ENCODE results near the gene EIF4H. TPM values are rescaled to one million over a fixed set of nuclear protein-coding genes. Genes with fewer than 3 reads are reported as not detected.

Gene EIF4H
- total and polyA plus RNA-seq, 2 experiments from 2014 or later = 228 to 305 TPM

DNA sequence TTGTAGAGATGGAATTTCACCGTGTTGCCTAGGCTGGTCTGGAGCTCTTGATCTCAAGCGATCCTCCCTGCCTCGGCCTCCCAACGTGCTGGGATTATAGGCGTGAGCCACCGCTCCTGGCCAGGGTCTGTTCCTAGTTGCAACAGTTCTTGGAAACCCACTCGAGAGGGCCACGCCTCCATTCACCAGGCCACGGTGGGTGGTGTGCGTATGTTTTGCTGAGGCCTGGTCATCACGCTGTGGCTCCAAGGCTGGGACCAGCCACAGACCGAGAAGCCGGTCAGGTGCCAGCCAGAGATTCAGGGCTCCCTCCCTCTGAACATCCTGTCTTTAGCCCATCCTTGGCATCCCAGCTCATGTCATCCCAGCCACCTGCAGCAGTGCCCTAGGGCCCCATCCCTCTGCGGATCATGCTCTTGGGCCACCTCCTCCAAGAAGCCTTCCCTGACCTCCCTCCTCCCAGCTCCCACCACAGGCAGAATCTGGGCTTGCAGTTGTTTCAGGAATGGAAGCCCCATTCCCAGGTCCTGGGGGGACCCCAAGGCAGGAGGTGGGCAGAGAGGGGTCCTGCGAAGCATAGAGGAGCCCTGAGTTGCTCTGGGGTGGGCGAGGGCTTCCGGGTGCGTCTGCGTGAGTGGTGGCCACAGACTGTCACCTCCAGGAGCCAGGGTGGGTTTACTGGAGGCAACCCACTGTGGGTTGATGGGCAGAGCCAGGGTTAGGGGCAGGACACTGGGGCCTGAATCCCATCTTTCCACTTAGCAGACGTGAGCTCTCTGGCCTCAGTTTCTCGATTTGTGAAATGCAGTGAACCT is 40.9 kb downstream of the EIF4H start:
- Histone ChIP-seq H3F3A (ENCODE audit: insufficient read depth) (no peaks in the 10 kb centered on the region), H4K20me1 (ENCODE audit: insufficient read depth) (no peaks in the 10 kb centered on the region), H3K4me1 (ENCODE audit: insufficient read depth) (peaks cover 7% of the 10 kb centered on the region; the same call in 1 of the 2 replicates), H3K79me2 (ENCODE audit: insufficient read depth) (no peaks in the 10 kb centered on the region), H2AFZ (no peak overlapping the region), H3K4me3 (no peak overlapping the region), H3K36me3 (ENCODE audit: low read depth) (no peaks in the 10 kb centered on the region), H3K27ac (no peak overlapping the region), H3K9ac (no peak overlapping the region), H3K4me2 (ENCODE audit: unreplicated experiment) (no peak overlapping the region), H3K9me3 (ENCODE audit: low read depth) (no peaks in the 10 kb centered on the region), H3K9me2 (ENCODE audit: insufficient read depth) (no peaks in the 10 kb centered on the region), H3K27me3 (replicated peaks; ENCODE audit: insufficient read depth) (no peaks in the 10 kb centered on the region)
- in situ Hi-C loops (cut with MboI) = no loop called here
- 78 to 83% methylated on average over 21 of the region's 21 CpGs for WGBS, 2 experiments (ENCODE audit: low coverage in 1 of 2, low lambda C conversion rate in 2 of 2, missing lambda C conversion rate in 2 of 2)
- no peak for DNase-seq
- no peak for TF ChIP-seq EZH2 (IDR thresholded peaks at IDR 0.05; ENCODE audit: insufficient read depth, poor library complexity, severe bottlenecking)
- TF ChIP-seq EZH2phosphoT487 (IDR thresholded peaks at IDR 0.05; ENCODE audit: insufficient read depth, low read depth) = no peak

GRCh38 chr7:74215921-74216320 is 41.8 kb downstream of the EIF4H start:
- Histone ChIP-seq H3K9me3 (ENCODE audit: low read depth) (no peaks in the 10 kb centered on the region), H3K4me2 (ENCODE audit: unreplicated experiment) (no peak overlapping the region), H3K79me2 (ENCODE audit: insufficient read depth) (no peaks in the 10 kb centered on the region), H2AFZ (no peak overlapping the region), H3F3A (ENCODE audit: insufficient read depth) (no peaks in the 10 kb centered on the region), H3K9ac (no peak overlapping the region), H3K27ac (no peak overlapping the region), H3K36me3 (ENCODE audit: low read depth) (no peaks in the 10 kb centered on the region), H3K27me3 (replicated peaks; ENCODE audit: insufficient read depth) (no peaks in the 10 kb centered on the region), H3K4me3 (no peak overlapping the region), H3K9me2 (ENCODE audit: insufficient read depth) (no peaks in the 10 kb centered on the region), H4K20me1 (ENCODE audit: insufficient read depth) (no peaks in the 10 kb centered on the region), H3K4me1 (ENCODE audit: insufficient read depth) (peaks cover 7% of the 10 kb centered on the region; the same call in 1 of the 2 replicates)
- WGBS, 2 experiments (ENCODE audit: low coverage in 1 of 2, low lambda C conversion rate in 2 of 2, missing lambda C conversion rate in 2 of 2) = 83 to 94% methylated on average over 13 to 15 of the region's 15 CpGs
- in situ Hi-C loops (cut with MboI) = no loop called here
- TF ChIP-seq EZH2 (IDR thresholded peaks at IDR 0.05; ENCODE audit: insufficient read depth, poor library complexity, severe bottlenecking) (no peak), EZH2phosphoT487 (IDR thresholded peaks at IDR 0.05; ENCODE audit: insufficient read depth, low read depth) (no peak)
- DNase-seq = no peak

- 70 to 81% methylated on average over 8 of the region's 8 CpGs for WGBS, 2 experiments (ENCODE audit: low coverage in 1 of 2, low lambda C conversion rate in 2 of 2, missing lambda C conversion rate in 2 of 2)
- TF ChIP-seq EZH2 (IDR thresholded peaks at IDR 0.05; ENCODE audit: insufficient read depth, poor library complexity, severe bottlenecking) (no peak), EZH2phosphoT487 (IDR thresholded peaks at IDR 0.05; ENCODE audit: insufficient read depth, low read depth) (no peak)
- Histone ChIP-seq H3F3A (ENCODE audit: insufficient read depth) (no peaks in the 10 kb centered on the region), H3K4me2 (ENCODE audit: unreplicated experiment) (no peak overlapping the region), H3K4me3 (no peak overlapping the region), H2AFZ (no peak overlapping the region), H3K9me2 (ENCODE audit: insufficient read depth) (no peaks in the 10 kb centered on the region), H3K27ac (no peak overlapping the region), H4K20me1 (ENCODE audit: insufficient read depth) (no peaks in the 10 kb centered on the region), H3K27me3 (replicated peaks; ENCODE audit: insufficient read depth) (no peaks in the 10 kb centered on the region), H3K9ac (no peak overlapping the region), H3K4me1 (ENCODE audit: insufficient read depth) (peaks cover 4% of the 10 kb centered on the region; the same call in 1 of the 2 replicates), H3K9me3 (ENCODE audit: low read depth) (no peaks in the 10 kb centered on the region), H3K36me3 (ENCODE audit: low read depth) (no peaks in the 10 kb centered on the region), H3K79me2 (ENCODE audit: insufficient read depth) (no peaks in the 10 kb centered on the region)
- DNase-seq = no peak
- in situ Hi-C loops (cut with MboI) = no loop called here
Measured at GRCh38 chr7:74216361-74216761, 42.2 kb downstream of the EIF4H start.

DNA sequence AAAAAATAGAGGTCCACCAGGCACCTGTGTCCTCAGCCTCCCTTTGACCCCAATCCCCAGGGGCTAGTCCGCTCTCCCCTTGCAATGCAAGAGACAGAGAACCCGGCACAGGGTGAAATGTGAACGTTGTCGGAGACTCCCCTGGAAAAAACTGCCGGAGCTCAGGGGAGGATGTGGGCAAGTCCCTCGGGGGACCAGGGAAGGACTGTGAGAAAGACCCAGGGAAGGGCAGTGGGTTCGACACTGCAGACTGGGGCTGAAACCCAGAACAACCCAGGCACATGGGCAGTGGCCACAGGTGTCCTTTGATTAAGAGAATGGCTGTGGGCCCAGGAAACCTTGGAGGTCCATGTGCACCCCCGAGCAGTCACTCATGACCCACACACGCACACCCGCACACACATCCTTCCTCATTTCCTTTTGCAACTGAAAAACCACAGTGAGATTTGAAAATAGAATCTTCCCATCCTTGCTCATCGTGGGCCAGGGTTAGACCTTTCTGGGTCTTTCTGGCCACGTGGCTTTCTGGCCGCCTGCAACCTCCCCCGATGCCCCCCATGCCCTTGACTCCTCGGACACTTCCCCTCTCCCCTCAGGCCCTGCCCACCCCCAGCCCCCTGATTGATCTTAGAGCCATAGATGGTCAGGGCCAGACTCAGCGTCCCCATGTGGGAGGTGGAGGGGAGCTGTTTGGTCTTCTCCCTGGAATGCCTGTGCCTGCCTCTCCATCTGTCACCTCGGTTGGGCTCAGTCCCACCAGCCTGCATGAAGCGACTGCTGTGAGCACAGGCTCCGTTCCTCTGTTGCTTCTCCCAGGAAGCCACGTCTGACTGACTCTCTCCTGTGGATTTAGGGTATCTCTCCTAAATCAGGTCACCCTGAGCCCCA is 43.5 kb downstream of the EIF4H start:
- Histone ChIP-seq H3K9me3 (ENCODE audit: low read depth) (no peaks in the 10 kb centered on the region), H3K27me3 (replicated peaks; ENCODE audit: insufficient read depth) (no peaks in the 10 kb centered on the region), H4K20me1 (ENCODE audit: insufficient read depth) (no peaks in the 10 kb centered on the region), H3K36me3 (ENCODE audit: low read depth) (no peaks in the 10 kb centered on the region), H3K9ac (no peak overlapping the region), H2AFZ (no peak overlapping the region), H3F3A (ENCODE audit: insufficient read depth) (no peaks in the 10 kb centered on the region), H3K79me2 (ENCODE audit: insufficient read depth) (no peaks in the 10 kb centered on the region), H3K4me2 (ENCODE audit: unreplicated experiment) (no peak overlapping the region), H3K9me2 (ENCODE audit: insufficient read depth) (no peaks in the 10 kb centered on the region), H3K4me1 (ENCODE audit: insufficient read depth) (no peaks in the 10 kb centered on the region), H3K27ac (no peak overlapping the region), H3K4me3 (no peak overlapping the region)
- DNase-seq = peak; percentile 12
- in situ Hi-C loops (cut with MboI) = no loop called here
- 59 to 63% methylated on average over 20 of the region's 20 CpGs for WGBS, 2 experiments (ENCODE audit: low coverage in 1 of 2, low lambda C conversion rate in 2 of 2, missing lambda C conversion rate in 2 of 2)
- TF ChIP-seq EZH2 (IDR thresholded peaks at IDR 0.05; ENCODE audit: insufficient read depth, poor library complexity, severe bottlenecking) (no peak), EZH2phosphoT487 (IDR thresholded peaks at IDR 0.05; ENCODE audit: insufficient read depth, low read depth) (no peak)
